Neural cell (in vitro differentiated cells): ENCODE results near the gene GALNT15.

Experiments used
- CTCF ChIP-seq: fragments of 450-650 bp; IDR thresholded peaks from 2 replicates; pipeline ENCODE4 v1.5.1; 2014; ENCODE audit warnings: antibody characterized with exemption, mild to moderate bottlenecking, moderate library complexity; ENCODE audit not compliant: poor library complexity, severe bottlenecking
- EP300 ChIP-seq: fragments of 450-650 bp; conservative IDR thresholded peaks from 2 replicates; pipeline ENCODE4 v1.6.1; 2014; ENCODE audit warnings: antibody characterized with exemption, mild to moderate bottlenecking, moderate library complexity; ENCODE audit not compliant: poor library complexity, severe bottlenecking

- TF ChIP-seq EP300 (no peak), CTCF (no peak)
Observed at GRCh38 chr3:16229681-16230080, 55.2 kb downstream of the GALNT15 start.
